NT2/D1 (cell line): ENCODE measurements around the gene GRIN2C.

Source experiments
- SUZ12 ChIP-seq: IDR thresholded peaks from 2 replicates; pipeline ENCODE4 v1.6.1; 2011; ENCODE audit not compliant: insufficient read length, insufficient read depth; ENCODE audit errors: extremely low read depth
- ZNF274 ChIP-seq: IDR thresholded peaks from 2 replicates; pipeline ENCODE4 v1.6.1; 2011; ENCODE audit warnings: mild to moderate bottlenecking, low read depth, low read length

DNA sequence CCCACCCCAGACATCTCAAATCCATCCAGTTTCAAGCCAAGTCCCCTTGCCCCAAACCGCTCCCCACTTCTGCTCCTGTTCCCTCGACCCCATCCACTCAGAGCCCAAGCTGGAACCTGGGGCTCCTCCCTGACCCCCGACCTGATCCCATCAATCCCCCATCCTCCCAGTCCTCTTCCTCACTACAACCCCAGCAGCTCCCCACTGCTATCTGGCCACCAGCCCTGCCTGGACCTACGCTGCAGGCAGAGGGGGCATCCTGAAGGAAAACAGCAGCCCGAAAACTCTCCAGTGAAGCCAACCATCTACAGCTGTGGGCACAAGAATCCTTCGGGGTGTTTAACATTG lies 9.2 kb upstream of the GRIN2C start:
- TF ChIP-seq ZNF274, result no peak
- no peak for TF ChIP-seq SUZ12
